Loucy (cell line): ENCODE measurements around the gene NOD1.

Experiments
- EZH2phosphoT487 ChIP-seq: fragments of 200-600 bp; IDR thresholded peaks from 2 replicates; pipeline ENCODE4 v1.6.1; 2018; ENCODE audit warnings: antibody characterized with exemption, mild to moderate bottlenecking, moderate library complexity, borderline replicate concordance
- TF ChIP-seq, protein P1 (sequence below): fragments of 200-600 bp; sonication (generic); conservative IDR thresholded peaks from 2 replicates; pipeline ENCODE4 v1.5.1; 2014; ENCODE audit warnings: mild to moderate bottlenecking, antibody characterized with exemption, low read length

DNA sequence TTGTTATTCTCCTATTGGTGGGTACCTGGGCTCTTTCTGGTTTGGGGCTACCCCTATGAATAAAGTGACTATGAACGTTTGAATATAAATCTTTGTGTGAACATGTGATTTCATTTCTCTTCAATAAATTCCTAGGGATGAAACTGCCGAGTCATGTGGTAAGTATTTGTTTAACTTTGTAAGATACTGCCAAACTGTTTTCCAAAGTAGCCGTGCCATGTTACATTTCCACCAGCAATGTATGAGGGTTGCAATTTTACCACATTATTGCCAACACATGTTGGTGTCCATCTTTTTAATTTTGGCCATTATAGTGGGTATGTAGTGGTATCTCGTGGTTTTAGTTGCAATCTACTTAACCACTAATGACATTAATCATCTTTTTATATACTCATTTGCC, 99.5 kb downstream of the NOD1 start:
- TF ChIP-seq, protein P1, sequence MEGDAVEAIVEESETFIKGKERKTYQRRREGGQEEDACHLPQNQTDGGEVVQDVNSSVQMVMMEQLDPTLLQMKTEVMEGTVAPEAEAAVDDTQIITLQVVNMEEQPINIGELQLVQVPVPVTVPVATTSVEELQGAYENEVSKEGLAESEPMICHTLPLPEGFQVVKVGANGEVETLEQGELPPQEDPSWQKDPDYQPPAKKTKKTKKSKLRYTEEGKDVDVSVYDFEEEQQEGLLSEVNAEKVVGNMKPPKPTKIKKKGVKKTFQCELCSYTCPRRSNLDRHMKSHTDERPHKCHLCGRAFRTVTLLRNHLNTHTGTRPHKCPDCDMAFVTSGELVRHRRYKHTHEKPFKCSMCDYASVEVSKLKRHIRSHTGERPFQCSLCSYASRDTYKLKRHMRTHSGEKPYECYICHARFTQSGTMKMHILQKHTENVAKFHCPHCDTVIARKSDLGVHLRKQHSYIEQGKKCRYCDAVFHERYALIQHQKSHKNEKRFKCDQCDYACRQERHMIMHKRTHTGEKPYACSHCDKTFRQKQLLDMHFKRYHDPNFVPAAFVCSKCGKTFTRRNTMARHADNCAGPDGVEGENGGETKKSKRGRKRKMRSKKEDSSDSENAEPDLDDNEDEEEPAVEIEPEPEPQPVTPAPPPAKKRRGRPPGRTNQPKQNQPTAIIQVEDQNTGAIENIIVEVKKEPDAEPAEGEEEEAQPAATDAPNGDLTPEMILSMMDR, result no peak
- TF ChIP-seq EZH2phosphoT487, result no peak
